Prostate gland (tissue), 2 donors: ENCODE results near the gene KLHL29.

ENCODE experiments used
- CTCF ChIP-seq, 4 experiments: fragments of 200-600 bp in 2 of 4; fragments of 450-650 bp in 2 of 4; sonication (generic) in 2 of 4; IDR thresholded peaks; 1 replicate in 3 of 4; 2 replicates in 1 of 4; pipeline ENCODE4 v1.5.1; 2016 to 2019; ENCODE audit warnings: antibody characterized with exemption in 4 of 4, mild to moderate bottlenecking in 2 of 4, moderate library complexity in 2 of 4
- POLR2A ChIP-seq: fragments of 450-650 bp; IDR thresholded peaks from one replicate; pipeline ENCODE4 v1.6.1; 2016; ENCODE audit warnings: antibody characterized with exemption, mild to moderate bottlenecking
- POLR2AphosphoS5 ChIP-seq: sonication (generic); formaldehyde crosslinking; IDR thresholded peaks from one replicate; pipeline ENCODE4 v1.6.1; 2017; ENCODE audit warnings: antibody characterized with exemption

DNA sequence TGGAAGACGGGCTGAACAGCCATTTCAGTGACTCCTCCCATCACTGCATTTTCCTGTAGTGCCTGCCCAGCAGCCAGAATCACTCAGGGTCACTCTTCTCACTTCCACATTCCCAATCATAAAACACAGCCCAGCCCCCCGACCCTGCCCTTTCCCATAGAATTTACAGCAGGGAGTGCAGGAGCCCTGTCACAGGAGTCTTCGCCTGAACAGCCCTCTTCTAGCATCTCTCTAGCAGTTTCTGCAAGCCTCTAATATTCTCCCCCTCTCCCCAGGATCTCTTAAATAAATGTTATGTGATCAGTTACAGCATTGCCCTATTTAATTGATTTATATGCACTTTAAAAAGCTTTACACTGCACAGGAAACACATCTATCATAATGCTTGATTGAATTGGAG lies 42.9 kb upstream of the KLHL29 start:
- TF ChIP-seq CTCF (IDR thresholded peaks at IDR 0.05), result no peak
- TF ChIP-seq POLR2A, result no peak
- TF ChIP-seq POLR2AphosphoS5, result no peak
